ENCODE data around the gene DCLRE1C. TPM values are rescaled to one million over a fixed set of nuclear protein-coding genes. Genes with fewer than 3 reads are reported as not detected.

Gene DCLRE1C
- total and polyA plus RNA-seq, 9 of the 15 experiments (the other 6 are each of a cell fraction or from before 2014, with no cell fraction given): 8.8 to 22.2 (median 13.9) TPM

GRCh38 chr10:14954001-14954770 is at the start of gene DCLRE1C (continued):
- TF ChIP-seq PATZ1 (CRISPR knock-in tag; IDR thresholded peaks at IDR 0.05; ENCODE audit: borderline replicate concordance) (no peak), ZNF121 (CRISPR knock-in tag; conservative IDR thresholded peaks at IDR 0.05) (0 out of 2 replicates have a peak, but pooled peaks have one; percentile 4), DACH1 (IDR thresholded peaks at IDR 0.05; ENCODE audit: partially characterized antibody) (no peak), ZNF165 (CRISPR knock-in tag; IDR thresholded peaks at IDR 0.05; ENCODE audit: borderline replicate concordance) (no peak), KDM2B (CRISPR knock-in tag; IDR thresholded peaks at IDR 0.05) (no peak), ESRRB (CRISPR knock-in tag; IDR thresholded peaks at IDR 0.05; ENCODE audit: borderline replicate concordance) (no peak), ZNF324 (CRISPR knock-in tag; IDR thresholded peaks at IDR 0.05) (no peak), MBD2 (IDR thresholded peaks at IDR 0.05; ENCODE audit: borderline replicate concordance, low read depth) (peak; percentile 83; the same call in 1 of the 2 replicates), U2AF2 (optimal IDR thresholded peaks at IDR 0.05; ENCODE audit: low read depth, low read length) (no peak), ILF3 (IDR thresholded peaks at IDR 0.05; ENCODE audit: borderline replicate concordance) (no peak), FOXK1 (CRISPR knock-in tag; IDR thresholded peaks at IDR 0.05; ENCODE audit: borderline replicate concordance) (no peak), HDGF (IDR thresholded peaks at IDR 0.05) (no peak), TRIM25 (IDR thresholded peaks at IDR 0.05; ENCODE audit: borderline replicate concordance) (no peak; the same call in 1 of the 2 replicates), FUS (optimal IDR thresholded peaks at IDR 0.05; ENCODE audit: low read depth, low read length) (no peak), EGR1 (conservative IDR thresholded peaks at IDR 0.05) (peak; percentile 44; the same call in 1 of the 2 replicates), POLR2G (IDR thresholded peaks at IDR 0.05; ENCODE audit: low read depth, low read length) (peak; percentile 98), SMARCA5 (IDR thresholded peaks at IDR 0.05) (no peak), JUN (IDR thresholded peaks at IDR 0.05; ENCODE audit: borderline replicate concordance, low read depth, low read length) (no peak), JUN (CRISPR knock-in tag; IDR thresholded peaks at IDR 0.05; ENCODE audit: borderline replicate concordance) (no peak), HCFC1 (IDR thresholded peaks at IDR 0.05; ENCODE audit: low read depth, low read length) (0 out of 2 replicates have a peak, but pooled peaks have one; percentile 9)
- TF ChIP-seq, protein P1, sequence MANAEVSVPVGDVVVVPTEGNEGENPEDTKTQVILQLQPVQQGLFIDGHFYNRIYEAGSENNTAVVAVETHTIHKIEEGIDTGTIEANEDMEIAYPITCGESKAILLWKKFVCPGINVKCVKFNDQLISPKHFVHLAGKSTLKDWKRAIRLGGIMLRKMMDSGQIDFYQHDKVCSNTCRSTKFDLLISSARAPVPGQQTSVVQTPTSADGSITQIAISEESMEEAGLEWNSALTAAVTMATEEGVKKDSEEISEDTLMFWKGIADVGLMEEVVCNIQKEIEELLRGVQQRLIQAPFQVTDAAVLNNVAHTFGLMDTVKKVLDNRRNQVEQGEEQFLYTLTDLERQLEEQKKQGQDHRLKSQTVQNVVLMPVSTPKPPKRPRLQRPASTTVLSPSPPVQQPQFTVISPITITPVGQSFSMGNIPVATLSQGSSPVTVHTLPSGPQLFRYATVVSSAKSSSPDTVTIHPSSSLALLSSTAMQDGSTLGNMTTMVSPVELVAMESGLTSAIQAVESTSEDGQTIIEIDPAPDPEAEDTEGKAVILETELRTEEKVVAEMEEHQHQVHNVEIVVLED (CRISPR knock-in tag; IDR thresholded peaks at IDR 0.05): peak; percentile 31; the same call in 1 of the 2 replicates
